ENCODE measurements around the gene CCL2.

The CCL2 gene

DNA sequence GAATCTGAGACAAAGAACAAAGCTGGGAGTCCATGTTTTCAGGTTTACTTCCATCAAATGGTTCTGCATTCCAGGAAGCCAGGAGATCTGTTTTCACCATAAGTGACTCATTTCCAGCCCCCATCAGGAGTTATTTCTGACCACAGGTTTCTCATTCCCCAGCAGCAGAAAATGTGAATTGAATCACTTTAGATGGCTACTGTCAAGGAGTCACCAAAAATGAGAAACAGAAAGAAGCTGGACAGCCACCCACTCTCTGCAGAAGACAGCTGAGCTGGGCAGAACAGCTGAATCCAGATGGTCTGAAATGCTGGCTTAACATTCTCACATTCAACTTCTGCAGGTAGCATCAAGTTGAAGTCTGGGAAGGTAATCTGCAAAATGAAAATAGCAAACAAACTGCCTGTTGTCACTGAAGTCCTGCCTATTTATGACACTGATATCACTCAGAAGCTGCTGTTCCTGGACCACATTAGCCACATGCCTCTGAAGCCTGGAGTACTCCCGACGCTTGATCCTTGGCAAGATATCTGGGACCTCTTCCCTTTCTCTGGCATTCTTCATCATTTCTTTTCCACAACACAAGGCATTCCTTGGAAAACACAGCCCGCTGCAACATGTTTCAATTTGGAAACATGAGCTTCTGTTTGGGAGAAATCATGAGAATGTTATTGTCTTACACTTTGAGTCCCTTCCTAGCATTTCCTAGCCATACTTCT lies 45.7 kb downstream of the CCL2 start:
- Histone ChIP-seq H3K9ac (ENCODE audit: low read depth, low read length) (no peak overlapping the region), H3K4me3 (ENCODE audit: low read depth, low read length) (no peak overlapping the region), H3K27me3 (ENCODE audit: control insufficient read depth, insufficient read depth, low read length) (peaks cover 10% of the 10 kb centered on the region; the same call in 1 of the 2 replicates), H3K36me3 (ENCODE audit: control insufficient read depth, insufficient read depth, low read length) (no peaks in the 10 kb centered on the region), H3K9me3 (ENCODE audit: control insufficient read depth, insufficient read depth, low read length) (no peaks in the 10 kb centered on the region), H3K4me1 (ENCODE audit: control insufficient read depth, insufficient read depth, low read length) (peaks cover 4% of the 10 kb centered on the region), H3K27ac (ENCODE audit: low read depth, low read length) (no peak overlapping the region)

DNA sequence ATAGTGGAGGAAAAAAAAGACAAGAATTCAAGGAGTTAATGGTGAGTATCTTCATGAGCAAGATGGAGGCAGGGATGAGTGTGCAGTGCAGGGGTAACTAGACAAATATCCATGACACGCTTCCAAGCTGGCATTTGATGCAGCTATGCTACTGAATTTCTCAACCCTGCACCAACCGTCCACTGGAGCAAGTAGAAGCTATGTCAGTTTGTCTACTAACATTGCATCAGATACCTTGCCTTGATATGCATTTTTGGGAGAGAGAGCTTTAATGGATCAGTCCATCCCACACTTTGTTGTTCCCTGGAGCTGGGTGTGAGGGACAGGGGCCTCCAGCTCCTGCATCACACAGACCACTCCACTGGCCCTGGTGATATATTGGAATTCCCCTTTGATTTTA lies 46.9 kb downstream of the CCL2 start:
- Histone ChIP-seq H3K27me3 (ENCODE audit: control insufficient read depth, insufficient read depth, low read length) (peaks cover 10% of the 10 kb centered on the region; the same call in 1 of the 2 replicates), H3K9me3 (ENCODE audit: control insufficient read depth, insufficient read depth, low read length) (no peaks in the 10 kb centered on the region), H3K9ac (ENCODE audit: low read depth, low read length) (no peak overlapping the region), H3K36me3 (ENCODE audit: control insufficient read depth, insufficient read depth, low read length) (no peaks in the 10 kb centered on the region), H3K4me3 (ENCODE audit: low read depth, low read length) (no peak overlapping the region), H3K27ac (ENCODE audit: low read depth, low read length) (no peak overlapping the region), H3K4me1 (ENCODE audit: control insufficient read depth, insufficient read depth, low read length) (peaks cover 4% of the 10 kb centered on the region)

DNA sequence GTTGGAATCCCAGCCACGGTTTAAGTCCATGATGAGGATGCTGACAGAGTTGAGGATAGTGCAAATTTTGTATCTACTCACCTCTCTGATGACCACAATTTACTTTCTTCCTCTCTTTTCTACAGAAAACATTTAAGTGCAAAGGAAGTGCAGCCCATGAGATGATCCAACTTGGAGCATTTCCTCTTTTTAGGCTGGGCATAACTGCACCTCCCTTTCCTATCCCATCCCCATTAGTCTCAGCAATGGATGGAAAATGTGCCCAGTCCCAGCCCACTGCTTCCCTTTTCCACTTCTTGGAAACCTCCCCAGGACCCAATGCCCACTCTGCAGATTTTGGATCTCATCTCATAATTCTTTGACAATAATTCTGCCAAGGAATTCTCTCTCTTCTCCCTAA lies 47.6 kb downstream of the CCL2 start:
- H3K27me3 ChIP-seq (ENCODE audit: control insufficient read depth, insufficient read depth, low read length): peaks cover 10% of the 10 kb centered on the region; the same call in 1 of the 2 replicates
- H3K4me1 ChIP-seq (ENCODE audit: control insufficient read depth, insufficient read depth, low read length): peaks cover 4% of the 10 kb centered on the region
- no peaks in the 10 kb centered on the region for H3K9me3 ChIP-seq (ENCODE audit: control insufficient read depth, insufficient read depth, low read length)
- H3K4me3 ChIP-seq (ENCODE audit: low read depth, low read length): no peak overlapping the region
- H3K36me3 ChIP-seq (ENCODE audit: control insufficient read depth, insufficient read depth, low read length): no peaks in the 10 kb centered on the region
- H3K9ac ChIP-seq (ENCODE audit: low read depth, low read length): no peak overlapping the region
- H3K27ac ChIP-seq (ENCODE audit: low read depth, low read length): no peak overlapping the region

DNA sequence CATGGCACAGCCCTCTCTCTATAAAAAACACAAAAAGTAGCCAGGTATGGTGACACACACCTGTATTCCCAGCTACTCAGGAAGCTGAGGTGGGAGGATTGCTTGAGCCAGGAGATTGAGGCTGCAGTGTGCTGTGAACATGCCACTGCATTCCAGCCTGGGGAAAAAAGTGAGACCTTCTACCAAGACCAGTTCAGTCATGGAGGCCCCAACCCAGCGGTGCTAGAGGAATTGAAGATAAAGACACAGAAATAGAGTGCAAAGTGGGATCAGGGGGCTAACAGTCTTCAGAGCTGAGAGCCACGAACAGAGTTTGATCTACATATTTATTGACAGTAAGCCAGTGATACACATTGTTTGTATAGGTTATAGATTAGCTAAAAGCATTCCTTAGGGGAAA lies 48.5 kb downstream of the CCL2 start:
- Histone ChIP-seq H3K36me3 (ENCODE audit: control insufficient read depth, insufficient read depth, low read length) (no peaks in the 10 kb centered on the region), H3K4me3 (ENCODE audit: low read depth, low read length) (no peak overlapping the region), H3K4me1 (ENCODE audit: control insufficient read depth, insufficient read depth, low read length) (peaks cover under 1% of the 10 kb centered on the region), H3K9ac (ENCODE audit: low read depth, low read length) (no peak overlapping the region), H3K9me3 (ENCODE audit: control insufficient read depth, insufficient read depth, low read length) (no peaks in the 10 kb centered on the region), H3K27me3 (ENCODE audit: control insufficient read depth, insufficient read depth, low read length) (peaks cover 6% of the 10 kb centered on the region; the same call in 1 of the 2 replicates), H3K27ac (ENCODE audit: low read depth, low read length) (no peak overlapping the region)

DNA sequence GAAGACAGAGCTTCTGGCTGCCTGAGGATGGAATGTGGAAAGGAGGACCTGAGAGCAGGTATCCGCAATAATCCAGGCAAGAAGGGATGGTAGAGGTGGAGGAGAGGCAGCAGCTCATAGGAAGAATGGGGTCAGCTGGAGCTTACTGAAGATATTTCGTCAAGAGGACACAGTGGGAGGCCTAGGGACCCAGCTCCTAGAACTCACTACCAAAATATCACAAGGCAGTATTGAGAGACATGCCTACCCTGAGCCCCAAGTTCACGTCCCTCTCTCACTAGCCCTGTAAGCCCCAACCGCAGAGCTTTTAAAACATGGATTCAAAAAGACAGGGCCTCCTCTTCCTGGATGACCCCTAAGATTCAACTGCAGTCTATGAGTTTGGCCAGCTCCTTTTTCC lies 50.0 kb downstream of the CCL2 start:
- H3K4me3 ChIP-seq (ENCODE audit: low read depth, low read length): no peak overlapping the region
- H3K36me3 ChIP-seq (ENCODE audit: control insufficient read depth, insufficient read depth, low read length): no peaks in the 10 kb centered on the region
- no peaks in the 10 kb centered on the region for H3K4me1 ChIP-seq (ENCODE audit: control insufficient read depth, insufficient read depth, low read length)
- H3K9ac ChIP-seq (ENCODE audit: low read depth, low read length): no peak overlapping the region
- no peak overlapping the region for H3K27ac ChIP-seq (ENCODE audit: low read depth, low read length)
- no peaks in the 10 kb centered on the region for H3K9me3 ChIP-seq (ENCODE audit: control insufficient read depth, insufficient read depth, low read length)
- no peaks in the 10 kb centered on the region for H3K27me3 ChIP-seq (ENCODE audit: control insufficient read depth, insufficient read depth, low read length)

DNA sequence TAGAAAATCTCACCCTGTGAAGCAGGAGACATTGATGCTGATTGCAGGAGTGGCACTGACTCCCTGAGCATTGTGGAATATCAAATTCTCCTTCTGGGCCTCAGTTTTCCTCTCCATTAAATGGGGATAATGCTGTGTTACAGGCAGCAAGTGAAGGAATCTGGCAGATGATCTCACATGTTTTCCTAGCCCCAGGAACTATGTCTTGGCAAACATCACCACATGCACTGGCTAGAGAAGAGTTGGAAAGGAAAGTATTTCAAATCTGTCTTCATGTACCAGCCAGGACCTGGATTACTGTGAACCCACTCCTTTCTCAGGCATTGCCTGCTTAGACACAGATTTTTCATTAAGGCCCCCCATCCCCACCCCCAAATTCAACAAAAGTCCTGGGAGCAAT lies 50.5 kb downstream of the CCL2 start:
- no peaks in the 10 kb centered on the region for H3K36me3 ChIP-seq (ENCODE audit: control insufficient read depth, insufficient read depth, low read length)
- no peak overlapping the region for H3K4me3 ChIP-seq (ENCODE audit: low read depth, low read length)
- no peak overlapping the region for H3K9ac ChIP-seq (ENCODE audit: low read depth, low read length)
- no peaks in the 10 kb centered on the region for H3K9me3 ChIP-seq (ENCODE audit: control insufficient read depth, insufficient read depth, low read length)
- no peaks in the 10 kb centered on the region for H3K4me1 ChIP-seq (ENCODE audit: control insufficient read depth, insufficient read depth, low read length)
- H3K27ac ChIP-seq (ENCODE audit: low read depth, low read length): no peak overlapping the region
- H3K27me3 ChIP-seq (ENCODE audit: control insufficient read depth, insufficient read depth, low read length): no peaks in the 10 kb centered on the region

DNA sequence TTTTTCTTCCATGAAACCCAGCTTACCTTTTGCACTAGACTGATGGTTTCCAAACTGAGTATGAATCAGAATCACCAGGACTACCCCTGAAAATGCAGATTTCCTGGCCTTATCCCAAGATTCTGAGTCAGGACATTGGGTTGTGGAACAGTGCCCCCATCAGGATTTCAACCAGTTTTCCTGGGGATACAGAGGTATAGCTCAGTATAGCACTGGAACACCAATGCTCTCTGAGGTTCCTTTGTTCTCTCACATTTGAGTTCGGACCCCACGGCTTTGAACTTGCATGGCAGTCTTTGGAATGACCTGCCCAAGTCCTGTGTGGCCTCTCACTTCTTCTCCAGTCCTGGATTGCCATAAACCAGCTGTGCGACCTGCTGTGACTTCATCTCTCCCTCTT lies 51.4 kb downstream of the CCL2 start:
- H3K4me3 ChIP-seq (ENCODE audit: low read depth, low read length): no peak overlapping the region
- H3K36me3 ChIP-seq (ENCODE audit: control insufficient read depth, insufficient read depth, low read length): no peaks in the 10 kb centered on the region

More for the DNA sequence above, 51.4 kb downstream of the CCL2 start:
- no peak overlapping the region for H3K27ac ChIP-seq (ENCODE audit: low read depth, low read length)
- H3K4me1 ChIP-seq (ENCODE audit: control insufficient read depth, insufficient read depth, low read length): no peaks in the 10 kb centered on the region
- no peaks in the 10 kb centered on the region for H3K9me3 ChIP-seq (ENCODE audit: control insufficient read depth, insufficient read depth, low read length)
- no peaks in the 10 kb centered on the region for H3K27me3 ChIP-seq (ENCODE audit: control insufficient read depth, insufficient read depth, low read length)
- no peak overlapping the region for H3K9ac ChIP-seq (ENCODE audit: low read depth, low read length)

All from HUES48 (cell line).